C4-2B (cell line): ENCODE data around the gene SNRNP40.

Experiments used
- CTCF ChIP-seq: fragments of 450-650 bp; conservative IDR thresholded peaks from 2 replicates; pipeline ENCODE4 v1.5.1; 2017; ENCODE audit warnings: mild to moderate bottlenecking
- ZFX ChIP-seq: fragments of 450-650 bp; IDR thresholded peaks from 2 replicates; pipeline ENCODE4 v1.6.1; 2017

GRCh38 chr1:31336687-31337467, 40.3 kb upstream of the SNRNP40 start:
- TF ChIP-seq CTCF, result no peak
- no peak for TF ChIP-seq ZFX
